Astrocyte of the spinal cord (primary cell): Measurements from ENCODE around the gene UNC79.
"Not testable (repeated sequence)": the region's sequence is repeated elsewhere in the genome, so short reads cannot be mapped to it uniquely, and the experiment has no call there.

Experiments used
- DNase-seq: peaks from one replicate; pipeline ENCODE4 v3.0.0; 2011; ENCODE audit warnings: low read depth, low spot score
- H3K4me3 ChIP-seq: 2 replicates; pipeline ENCODE4 v1.5.1; 2011; ENCODE audit warnings: low read depth, mild to moderate bottlenecking, low read length, moderate library complexity
- in situ Hi-C: cut with HindIII; loops from 2 replicates; pipeline ENCODE4 v1.10.0; 2017; ENCODE audit warnings: low sequenced_read_pairs
- TF ChIP-seq, protein P1 (sequence below): IDR thresholded peaks from 2 replicates; pipeline ENCODE4 v1.5.1; 2012; ENCODE audit warnings: low read depth, mild to moderate bottlenecking, low read length, inconsistent platforms

The UNC79 gene

DNA sequence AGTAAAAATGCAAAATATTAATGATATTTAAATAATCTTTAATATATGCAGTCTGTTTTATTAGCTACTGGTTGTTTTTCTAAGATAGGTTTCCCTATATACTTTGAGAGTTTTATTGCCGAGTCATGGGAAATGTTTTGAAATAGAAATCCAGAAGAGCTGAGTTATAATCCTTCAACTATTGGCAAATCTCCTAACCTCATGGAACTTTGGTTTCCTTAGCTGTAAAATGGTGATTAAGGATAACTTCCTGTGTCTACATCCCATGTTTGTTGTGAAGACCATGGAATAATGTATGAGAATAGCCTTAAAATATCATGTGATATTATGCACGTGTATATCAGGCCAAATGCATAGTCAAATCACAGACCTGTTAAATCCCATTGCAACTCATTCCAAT, 51.0 kb downstream of the UNC79 start:
- H3K4me3 ChIP-seq: no peak overlapping the region

DNA sequence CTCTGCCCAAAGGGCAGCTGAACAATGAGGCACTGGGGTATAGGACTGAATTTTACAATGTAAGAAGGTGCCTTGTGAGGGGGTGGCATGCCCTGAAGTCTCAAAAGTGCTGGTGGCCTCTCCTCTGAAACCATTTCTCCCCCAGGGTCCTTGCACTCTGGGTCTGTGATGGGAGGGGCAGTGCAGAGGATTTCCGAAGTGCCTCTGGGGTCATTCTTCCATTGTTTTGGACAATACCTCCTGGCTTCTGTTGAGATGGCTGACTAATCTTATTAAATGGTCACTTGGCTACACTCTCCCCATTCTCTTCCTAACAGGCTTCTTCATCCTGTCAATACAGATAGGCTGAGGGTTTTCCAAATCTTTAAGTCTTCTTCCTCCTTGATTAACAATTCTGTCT, 59.3 kb downstream of the UNC79 start:
- no peak overlapping the region for H3K4me3 ChIP-seq
- DNase-seq: no peak
- in situ Hi-C loops: no loop called here
- TF ChIP-seq, protein P1, sequence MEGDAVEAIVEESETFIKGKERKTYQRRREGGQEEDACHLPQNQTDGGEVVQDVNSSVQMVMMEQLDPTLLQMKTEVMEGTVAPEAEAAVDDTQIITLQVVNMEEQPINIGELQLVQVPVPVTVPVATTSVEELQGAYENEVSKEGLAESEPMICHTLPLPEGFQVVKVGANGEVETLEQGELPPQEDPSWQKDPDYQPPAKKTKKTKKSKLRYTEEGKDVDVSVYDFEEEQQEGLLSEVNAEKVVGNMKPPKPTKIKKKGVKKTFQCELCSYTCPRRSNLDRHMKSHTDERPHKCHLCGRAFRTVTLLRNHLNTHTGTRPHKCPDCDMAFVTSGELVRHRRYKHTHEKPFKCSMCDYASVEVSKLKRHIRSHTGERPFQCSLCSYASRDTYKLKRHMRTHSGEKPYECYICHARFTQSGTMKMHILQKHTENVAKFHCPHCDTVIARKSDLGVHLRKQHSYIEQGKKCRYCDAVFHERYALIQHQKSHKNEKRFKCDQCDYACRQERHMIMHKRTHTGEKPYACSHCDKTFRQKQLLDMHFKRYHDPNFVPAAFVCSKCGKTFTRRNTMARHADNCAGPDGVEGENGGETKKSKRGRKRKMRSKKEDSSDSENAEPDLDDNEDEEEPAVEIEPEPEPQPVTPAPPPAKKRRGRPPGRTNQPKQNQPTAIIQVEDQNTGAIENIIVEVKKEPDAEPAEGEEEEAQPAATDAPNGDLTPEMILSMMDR: no peak

More for the DNA sequence above, 51.0 kb downstream of the UNC79 start:
- in situ Hi-C loops: no loop called here
- no peak for DNase-seq
- TF ChIP-seq, protein P1: no peak

DNA sequence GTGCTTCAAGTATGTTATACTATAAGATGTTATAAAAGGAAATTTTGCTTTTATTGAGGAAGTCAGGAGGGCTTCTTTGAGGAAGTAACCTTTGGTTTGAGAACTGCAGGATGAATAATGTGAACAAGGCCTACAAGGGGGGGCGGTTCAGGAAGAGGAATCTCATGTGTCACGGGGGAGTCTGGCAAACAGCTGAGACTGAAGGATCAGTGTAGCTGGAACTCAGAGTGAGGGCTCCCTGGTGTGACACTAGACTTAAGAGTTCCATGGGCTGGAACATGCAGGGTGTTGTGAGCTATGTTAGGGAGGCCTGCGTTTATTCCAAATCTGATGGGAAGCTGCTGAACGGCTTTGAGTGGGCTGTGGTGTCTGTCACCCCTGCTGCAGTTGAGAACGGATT, 62.3 kb downstream of the UNC79 start:
- no peak overlapping the region for H3K4me3 ChIP-seq
- in situ Hi-C loops: no loop called here
- DNase-seq: no peak
- TF ChIP-seq, protein P1: no peak

DNA sequence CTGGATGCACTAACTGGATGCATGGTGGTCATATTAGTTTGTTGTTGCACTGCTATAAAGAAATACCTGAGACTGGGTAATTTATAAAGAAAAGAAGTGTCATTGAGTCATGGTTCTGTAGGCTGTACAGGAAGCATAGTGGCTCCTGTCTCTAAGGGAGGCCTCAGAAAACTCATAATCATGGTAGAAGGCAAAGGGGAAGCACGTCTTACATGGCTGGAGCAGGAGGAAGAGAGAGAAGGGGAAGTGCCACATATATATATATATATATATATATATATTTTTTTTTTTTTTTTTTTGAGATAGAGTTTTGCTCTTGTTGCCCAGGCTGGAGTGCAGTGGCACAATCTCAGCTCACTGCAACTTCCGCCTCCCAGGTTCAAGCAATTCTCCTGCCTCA, 62.9 kb downstream of the UNC79 start:
- DNase-seq, H3K4me3 ChIP-seq, in situ Hi-C loops: not testable (repeated sequence)

DNA sequence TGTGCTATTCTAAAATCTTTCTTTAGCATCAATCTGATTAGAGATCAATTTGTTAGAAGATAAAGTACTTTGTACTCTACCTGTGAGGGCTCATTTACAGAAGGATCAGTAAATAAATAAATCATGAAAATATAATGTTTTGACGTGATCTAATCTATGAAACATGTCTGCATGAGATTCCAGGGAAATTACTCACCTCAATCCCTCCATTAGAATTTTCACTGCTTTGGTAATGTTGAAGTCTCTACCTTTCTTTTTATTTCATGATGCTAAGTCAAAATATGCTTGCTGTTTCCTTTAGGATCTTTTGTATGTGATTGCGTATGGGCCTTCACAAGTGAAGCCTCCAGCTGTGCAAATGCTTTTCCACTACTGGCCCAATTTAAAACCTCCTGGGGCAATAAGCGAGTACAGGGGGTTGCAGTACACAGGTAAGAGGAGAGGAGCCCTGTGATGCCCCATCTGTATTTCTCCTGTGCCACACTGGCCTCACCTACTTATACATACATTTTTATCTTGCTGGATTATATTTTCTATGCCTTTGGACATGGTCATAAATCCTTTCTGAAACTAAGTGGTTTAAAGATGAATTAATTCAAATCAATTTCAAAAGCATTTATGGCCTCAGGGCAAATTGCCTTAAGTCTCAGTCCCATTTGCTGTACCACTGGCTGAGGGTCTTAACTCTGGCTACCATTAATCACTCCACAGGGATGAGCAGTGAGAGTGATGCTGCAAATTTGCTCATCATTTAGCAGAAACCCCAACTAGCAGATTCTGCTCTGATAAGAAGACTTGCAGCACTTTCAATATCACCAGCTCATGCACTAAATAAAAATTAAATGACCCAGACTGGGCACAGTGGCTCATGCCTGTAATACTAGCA, 66.4 kb downstream of the UNC79 start:
- no peak for DNase-seq
- in situ Hi-C loops: no loop called here
- TF ChIP-seq, protein P1: no peak
- no peak overlapping the region for H3K4me3 ChIP-seq

DNA sequence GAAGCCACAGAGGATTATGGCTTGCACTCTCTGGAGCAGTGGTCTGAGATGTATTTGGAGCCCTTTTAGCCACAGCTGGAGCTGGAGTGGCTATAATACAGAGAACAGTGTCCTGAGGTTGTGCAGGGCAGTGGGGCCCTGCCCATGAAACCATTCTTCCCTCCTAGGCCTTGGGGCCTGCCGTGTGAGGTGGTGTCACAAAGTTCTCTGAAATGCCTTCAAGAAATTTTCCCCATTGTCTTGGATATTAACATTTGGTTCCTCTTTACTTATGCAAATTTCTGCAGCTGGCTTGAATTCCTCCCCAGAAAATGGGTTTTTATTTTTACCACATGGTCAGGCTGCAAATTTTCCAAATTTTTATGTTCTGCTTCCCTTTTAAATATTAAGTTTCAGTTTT, 79.3 kb downstream of the UNC79 start:
- TF ChIP-seq, protein P1: no peak
- in situ Hi-C loops: no loop called here
- H3K4me3 ChIP-seq: no peak overlapping the region
- DNase-seq: no peak

DNA sequence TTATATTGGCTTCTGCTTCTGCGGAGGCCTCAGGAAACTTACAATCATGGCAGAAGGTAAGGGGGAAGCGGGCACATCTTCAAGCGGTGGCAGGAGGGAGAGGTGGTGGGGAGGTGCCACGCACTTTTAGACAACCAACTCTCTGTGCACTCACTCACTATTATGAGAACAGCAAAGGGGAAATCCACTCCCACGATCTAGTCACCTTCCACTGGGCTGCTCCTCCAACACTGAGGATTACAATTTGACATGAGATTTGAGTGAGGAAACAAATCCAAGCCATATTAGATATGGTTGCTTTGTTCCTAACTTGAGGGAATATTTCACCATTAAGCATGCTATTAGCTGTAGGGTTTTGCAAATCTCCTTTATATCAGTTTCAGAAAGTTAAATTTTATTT, 80.3 kb downstream of the UNC79 start:
- TF ChIP-seq, protein P1: no peak
- in situ Hi-C loops: no loop called here
- H3K4me3 ChIP-seq: no peak overlapping the region
- no peak for DNase-seq
